GM12878 (cell line): ENCODE data around the gene LDB2. TPM values are rescaled to one million over a fixed set of nuclear protein-coding genes. Genes with fewer than 3 reads are reported as not detected.

Source experiments
- ATAC-seq: fragments of 200-7000 bp; cut with Tn5 transposase; 3 replicates; pipeline ENCODE4 v1.9.1; 2020; ENCODE audit warnings: mild to moderate bottlenecking, moderate library complexity
- BruUV-seq: library from RNA; stranded (reverse); fragments of 400-500 nt; replicated peaks from 2 replicates; lab custom pipeline; 2021; lab: Mats Ljungman, UMichigan
- CTCF ChIA-PET: fragments of 300-600 bp; sonication (Branson Sonifier 250); formaldehyde crosslinking; extraction: SDS; loops from one replicate; lab custom pipeline; 2021; ENCODE audit warnings: inconsistent platforms; lab: Yijun Ruan, JAX
- POLR2A ChIA-PET: fragments of 350-600 bp; formaldehyde crosslinking; extraction: SDS; loops from one replicate; lab custom pipeline; 2021; ENCODE audit warnings: inconsistent platforms; lab: Charles Lee
- RAD21 ChIA-PET: fragments of 300-600 bp; sonication (Branson Sonifier 250); formaldehyde crosslinking; loops from one replicate; lab custom pipeline; 2023; ENCODE audit warnings: antibody characterized with exemption; ENCODE audit not compliant: unreplicated experiment; lab: Charles Lee
- SMC1A ChIA-PET: fragments of 300-600 bp; sonication (Branson Sonifier 250); formaldehyde crosslinking; loops from one replicate; lab custom pipeline; 2023; ENCODE audit not compliant: unreplicated experiment, uncharacterized antibody; lab: Charles Lee
- DNase-seq: peaks from one replicate; pipeline ENCODE4 v3.0.0-alpha.2; 2011; ENCODE audit warnings: low read depth, low spot score
- FAIRE-seq: peaks from 3 replicates; lab custom pipeline; 2011; peaks lifted over from hg19 to GRCh38; lab: Jason Lieb, UNC
- H2AFZ ChIP-seq: 2 replicates; pipeline ENCODE4 v1.6.0; 2011; ENCODE audit warnings: low read depth, low read length, control low read depth; ENCODE audit not compliant: control insufficient read depth
- H3K27ac ChIP-seq: 2 replicates; pipeline ENCODE4 v1.5.1; 2011; ENCODE audit warnings: control low read depth; ENCODE audit not compliant: control insufficient read depth, insufficient read depth
- H3K27me3 ChIP-seq, 2 experiments: replicated peaks in 1 of 2; 2 replicates each; pipeline versions ENCODE4 v1.6.0 to v1.6.1; 2011; ENCODE audit warnings: low read length in 1 of 2; ENCODE audit not compliant: control insufficient read depth in 2 of 2, insufficient read depth in 2 of 2
- H3K36me3 ChIP-seq, 2 experiments: 2 replicates each; pipeline ENCODE4 v1.5.1; 2011; ENCODE audit warnings: low read length in 1 of 2; ENCODE audit not compliant: control insufficient read depth in 2 of 2, insufficient read depth in 2 of 2
- H3K4me1 ChIP-seq: 2 replicates; pipeline ENCODE4 v1.6.1; 2011; ENCODE audit warnings: mild to moderate bottlenecking, low read length, moderate library complexity, mixed read lengths; ENCODE audit not compliant: control insufficient read depth, insufficient read depth
- H3K4me2 ChIP-seq: 2 replicates; pipeline ENCODE4 v1.6.0; 2011; ENCODE audit warnings: control low read depth; ENCODE audit not compliant: control insufficient read depth, insufficient read depth
- H3K4me3 ChIP-seq: fragments of 200-600 bp; sonication (generic); 2 replicates; pipeline ENCODE4 v1.5.1; 2016
- H3K79me2 ChIP-seq: 2 replicates; pipeline ENCODE4 v1.6.0; 2011; ENCODE audit warnings: low read length; ENCODE audit not compliant: control insufficient read depth, insufficient read depth
- H3K9ac ChIP-seq: 2 replicates; pipeline ENCODE4 v1.8.0; 2011; ENCODE audit warnings: low read length, control low read depth, mixed read lengths; ENCODE audit not compliant: control insufficient read depth, insufficient read depth
- H3K9me3 ChIP-seq: replicated peaks from 3 replicates; pipeline ENCODE4 v1.5.1; 2011; ENCODE audit warnings: mild to moderate bottlenecking, low read length; ENCODE audit not compliant: control insufficient read depth, insufficient read depth
- H4K20me1 ChIP-seq: 2 replicates; pipeline ENCODE4 v1.6.0; 2011; ENCODE audit not compliant: control insufficient read depth, insufficient read depth
- ASH2L ChIP-seq: fragments of 300-600, 200-600 bp; sonication (generic); IDR thresholded peaks from 2 replicates; pipeline ENCODE4 v1.6.1; 2017; ENCODE audit warnings: low read depth, mild to moderate bottlenecking, borderline replicate concordance
- DPF2 ChIP-seq: fragments of 450-650 bp; IDR thresholded peaks from 2 replicates; pipeline ENCODE4 v1.6.1; 2017; ENCODE audit warnings: mild to moderate bottlenecking
- HCFC1 ChIP-seq: fragments of 150-350 bp; IDR thresholded peaks from 2 replicates; pipeline ENCODE4 v1.6.1; 2014; ENCODE audit warnings: low read length
- NFYA ChIP-seq: IDR thresholded peaks from 2 replicates; pipeline ENCODE4 v1.6.1; 2011; ENCODE audit warnings: low read depth, mild to moderate bottlenecking, low read length, improper control_type of control experiment, borderline replicate concordance
- NR2C1 ChIP-seq: fragments of 450-650 bp; IDR thresholded peaks from 2 replicates; pipeline ENCODE4 v1.6.1; 2017; ENCODE audit warnings: antibody characterized with exemption, mild to moderate bottlenecking, moderate library complexity
- PAX8 ChIP-seq: fragments of 450-650 bp; IDR thresholded peaks from 2 replicates; pipeline ENCODE4 v1.6.1; 2017; ENCODE audit warnings: mild to moderate bottlenecking, moderate library complexity
- RB1 ChIP-seq: fragments of 450-650 bp; formaldehyde crosslinking; IDR thresholded peaks from 2 replicates; pipeline ENCODE4 v1.6.1; 2017; ENCODE audit warnings: mild to moderate bottlenecking, borderline replicate concordance
- RBBP5 ChIP-seq: fragments of 200-600 bp; sonication (generic); conservative IDR thresholded peaks from 2 replicates; pipeline ENCODE4 v1.6.1; 2016
- SUPT20H ChIP-seq: IDR thresholded peaks from 2 replicates; pipeline ENCODE4 v1.6.1; 2011; ENCODE audit warnings: low read depth, mild to moderate bottlenecking, low read length, moderate library complexity, borderline replicate concordance; ENCODE audit not compliant: control insufficient read depth
- TBL1XR1 ChIP-seq: IDR thresholded peaks from 2 replicates; pipeline ENCODE4 v1.6.1; 2012; ENCODE audit warnings: low read depth, low read length, improper control_type of control experiment
- ZBTB40 ChIP-seq: fragments of 450-650 bp; IDR thresholded peaks from 2 replicates; pipeline ENCODE4 v1.6.1; 2016; ENCODE audit warnings: mild to moderate bottlenecking, moderate library complexity, borderline replicate concordance
- ZZZ3 ChIP-seq: IDR thresholded peaks from 2 replicates; pipeline ENCODE4 v1.6.1; 2011; ENCODE audit warnings: low read depth; ENCODE audit not compliant: control insufficient read depth, insufficient read length
- WGBS: methylation state at CpG from one replicate; pipeline ENCODE4 v1.1.6; 2016; ENCODE audit warnings: low lambda C conversion rate; ENCODE audit not compliant: insufficient replicate concordance, insufficient coverage; ENCODE audit errors: missing lambda C conversion rate; 5-methylcytosine and 5-hydroxymethylcytosine counted together
- in situ Hi-C: fragments of 300-500 bp; cut with MboI; formaldehyde crosslinking; loops from 9 replicates; pipeline ENCODE4 v1.14.3; 2018; ENCODE audit warnings: mixed read lengths
- intact Hi-C: fragments of 100-400 bp; cut with micrococcal nuclease; formaldehyde crosslinking; loops from one replicate; pipeline ENCODE4 v1.14.2; 2022; ENCODE audit not compliant: unreplicated experiment
- polyA plus RNA-seq, 11 experiments: library from polyadenylated mRNA; depleted of rRNA in 4 of 11; unstranded in 6 of 11; stranded (reverse) in 5 of 11; fragments of >200 nt; fragmentation: Nextera tagmentation in 4 of 11; fragmentation: Illumina TruSeq in 1 of 11; extraction: Ambion mirVana in 4 of 11; extraction: Trizol in 1 of 11; gene quantifications; 1 replicate in 1 of 11; 2 replicates in 10 of 11; pipeline versions ENCODE4 v1.2.1 to v1.2.3, GENCODE V29; 2011 to 2016; ENCODE audit warnings: inconsistent platforms in 2 of 11, missing spikeins in 2 of 11, low read depth in 1 of 11
- total RNA-seq, 4 experiments: library from RNA; depleted of rRNA in 3 of 4; stranded (reverse); fragments of >200 nt in 3 of 4; fragmentation: Illumina TruSeq in 1 of 4; extraction: Trizol in 1 of 4; gene quantifications; 2 replicates each; pipeline versions ENCODE4 v1.2.1 to v1.2.3, GENCODE V29; 2013 to 2021
- TF ChIP-seq, protein P1 (sequence below): IDR thresholded peaks from 2 replicates; pipeline ENCODE4 v1.6.1; 2011; ENCODE audit warnings: borderline replicate concordance, low read depth, mild to moderate bottlenecking, moderate library complexity, low read length; ENCODE audit not compliant: insufficient read depth, poor library complexity, severe bottlenecking

The LDB2 gene
- total and polyA plus RNA-seq, 10 of the 15 experiments (the other 5 are each of a cell fraction or from before 2014, with no cell fraction given) = 0.15 TPM; not detected in 9

GRCh38 chr4:16670727-16671126 is 227.7 kb downstream of the LDB2 start (continued):
- TF ChIP-seq NR2C1 (no peak), ZZZ3 (no peak), SUPT20H (no peak), TBL1XR1 (no peak), DPF2 (no peak), RBBP5 (no peak)

DNA sequence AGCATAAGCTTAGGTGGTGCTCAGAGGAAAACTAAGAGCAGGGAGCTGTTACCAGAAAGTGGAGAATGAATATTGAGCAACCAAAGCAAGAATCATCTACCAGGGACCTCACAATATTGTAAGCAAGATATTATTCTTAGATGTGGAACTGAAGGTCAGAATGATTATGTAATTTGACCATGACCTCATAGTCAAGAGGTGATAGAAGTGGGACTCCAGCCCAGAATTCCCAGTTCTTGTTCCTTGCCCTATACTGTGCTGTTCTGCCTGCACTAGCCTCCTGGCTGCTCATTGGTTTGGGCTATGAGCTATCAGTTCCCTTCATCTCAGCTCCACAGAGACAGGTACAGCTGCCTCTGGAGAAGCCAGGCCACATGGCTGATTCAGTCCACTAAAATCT is 229.4 kb downstream of the LDB2 start:
- Histone ChIP-seq H4K20me1 (no peaks in the 10 kb centered on the region), H3K9me3 (no peaks in the 10 kb centered on the region), H3K27ac (no peak overlapping the region), H3K4me1 (no peaks in the 10 kb centered on the region), H3K36me3 (no peaks in the 10 kb centered on the region), H3K4me3 (no peak overlapping the region), H3K9ac (no peak overlapping the region), H3K27me3 (no peaks in the 10 kb centered on the region), H2AFZ (no peak overlapping the region), H3K4me2 (no peak overlapping the region), H3K79me2 (no peaks in the 10 kb centered on the region)
- DNase-seq (no peak), FAIRE-seq (no peak), ATAC-seq (no peak)
- SMC1A ChIA-PET = no interaction called here
- intact Hi-C loops (no loop called here), in situ Hi-C loops (no loop called here)
- no peak for TF ChIP-seq NFYA
- no peak for TF ChIP-seq ASH2L
- CTCF ChIA-PET = no interaction called here
- BruUV-seq = no TSS peak
- RAD21 ChIA-PET = no interaction called here
- POLR2A ChIA-PET = no interaction called here

DNA sequence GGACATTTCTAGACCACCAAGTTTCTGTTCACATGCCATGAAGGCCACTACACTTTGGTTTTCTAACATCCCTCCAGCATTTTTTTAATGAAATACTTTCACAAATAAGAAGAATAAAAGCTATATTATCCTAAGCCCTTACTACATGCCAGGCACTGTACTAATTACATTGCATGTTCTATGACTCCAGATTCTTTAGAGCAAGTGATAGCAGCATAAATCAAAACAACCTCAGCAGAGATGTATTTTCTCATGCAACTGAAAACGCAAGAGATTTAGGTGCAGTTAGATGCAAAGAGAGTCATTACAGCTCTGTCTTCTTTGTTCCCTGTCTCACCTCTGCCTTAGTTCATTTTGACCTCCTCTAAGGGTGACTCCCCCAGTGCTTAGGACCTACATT is 230.0 kb downstream of the LDB2 start:
- H3K27ac ChIP-seq = no peak overlapping the region
- H3K4me1 ChIP-seq = no peaks in the 10 kb centered on the region
- H2AFZ ChIP-seq = no peak overlapping the region
- no peak overlapping the region for H3K4me2 ChIP-seq
- BruUV-seq = no TSS peak
- CTCF ChIA-PET = no interaction called here
- no peak overlapping the region for H3K4me3 ChIP-seq
- 35% methylated on average over 1 of the region's 1 CpG for WGBS
- POLR2A ChIA-PET = no interaction called here
- no peaks in the 10 kb centered on the region for H3K9me3 ChIP-seq
- no peak for FAIRE-seq
- RAD21 ChIA-PET = no interaction called here
- no peaks in the 10 kb centered on the region for H3K79me2 ChIP-seq
- H3K9ac ChIP-seq = no peak overlapping the region
- H4K20me1 ChIP-seq = no peaks in the 10 kb centered on the region
- intact Hi-C loops = no loop called here
- no peaks in the 10 kb centered on the region for H3K36me3 ChIP-seq
- SMC1A ChIA-PET = interaction anchor here (0.6 kb wide), 1 partner anchor 656 kb away, joined by 4 read pairs; no protein-coding TSS in a partner anchor
- in situ Hi-C loops = no loop called here
- DNase-seq = no peak
- no peak for ATAC-seq
- no peaks in the 10 kb centered on the region for H3K27me3 ChIP-seq
- no peak for TF ChIP-seq ZBTB40
- TF ChIP-seq PAX8 = no peak
- TF ChIP-seq RB1 = no peak
- TF ChIP-seq, protein P1, sequence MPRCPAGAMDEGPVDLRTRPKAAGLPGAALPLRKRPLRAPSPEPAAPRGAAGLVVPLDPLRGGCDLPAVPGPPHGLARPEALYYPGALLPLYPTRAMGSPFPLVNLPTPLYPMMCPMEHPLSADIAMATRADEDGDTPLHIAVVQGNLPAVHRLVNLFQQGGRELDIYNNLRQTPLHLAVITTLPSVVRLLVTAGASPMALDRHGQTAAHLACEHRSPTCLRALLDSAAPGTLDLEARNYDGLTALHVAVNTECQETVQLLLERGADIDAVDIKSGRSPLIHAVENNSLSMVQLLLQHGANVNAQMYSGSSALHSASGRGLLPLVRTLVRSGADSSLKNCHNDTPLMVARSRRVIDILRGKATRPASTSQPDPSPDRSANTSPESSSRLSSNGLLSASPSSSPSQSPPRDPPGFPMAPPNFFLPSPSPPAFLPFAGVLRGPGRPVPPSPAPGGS = no peak
- no peak for TF ChIP-seq HCFC1
